NK-92 (cell line): ENCODE results near the gene MARK1.

Source experiments
- DNase-seq: peaks from one replicate; lab custom pipeline; 2025; ENCODE audit not compliant: unreplicated experiment; lab: John Stamatoyannopoulos, UW

MARK1 gene

GRCh38 chr1:220708936-220709801 is 181.2 kb downstream of the MARK1 start:
- no peak for DNase-seq

- no peak for DNase-seq
Observed at GRCh38 chr1:220710333-220710732, 182.4 kb downstream of the MARK1 start.

- DNase-seq = no peak
Observed at GRCh38 chr1:220711056-220711809, 183.3 kb downstream of the MARK1 start.
